ENCODE results near the gene CABCOCO1.

The CABCOCO1 gene

GRCh38 chr10:61759751-61760150 lies 97.0 kb downstream of the CABCOCO1 start:
- no peak for DNase-seq

- DNase-seq = no peak
These were observed 98.5 kb downstream of the CABCOCO1 start for GRCh38 chr10:61760943-61761824.

- DNase-seq = no peak
These were observed 99.1 kb downstream of the CABCOCO1 start for GRCh38 chr10:61761825-61762217.

- no peak for DNase-seq
These were observed 101.0 kb downstream of the CABCOCO1 start for GRCh38 chr10:61763778-61764177.

GRCh38 chr10:61764486-61764885 lies 101.8 kb downstream of the CABCOCO1 start:
- DNase-seq = no peak

GRCh38 chr10:61765176-61766087 lies 102.7 kb downstream of the CABCOCO1 start:
- no peak for DNase-seq

GRCh38 chr10:61766927-61767326 lies 104.2 kb downstream of the CABCOCO1 start:
- no peak for DNase-seq

GRCh38 chr10:61774031-61774430 lies 111.3 kb downstream of the CABCOCO1 start:
- DNase-seq = no peak

- DNase-seq = no peak
These were observed 112.4 kb downstream of the CABCOCO1 start for GRCh38 chr10:61775111-61775510.

GRCh38 chr10:61776615-61777266 lies 114.0 kb downstream of the CABCOCO1 start:
- DNase-seq = no peak

- DNase-seq = no peak
These were observed 115.4 kb downstream of the CABCOCO1 start for GRCh38 chr10:61778137-61778536.

- DNase-seq = no peak
These were observed 116.5 kb downstream of the CABCOCO1 start for GRCh38 chr10:61779276-61779675.

- DNase-seq = no peak
These were observed 117.4 kb downstream of the CABCOCO1 start for GRCh38 chr10:61779950-61780659.

- no peak for DNase-seq
These were observed 118.0 kb downstream of the CABCOCO1 start for GRCh38 chr10:61780732-61781131.

- DNase-seq = no peak
These were observed 119.3 kb downstream of the CABCOCO1 start for GRCh38 chr10:61781969-61782403.

GRCh38 chr10:61784354-61785133 lies 121.8 kb downstream of the CABCOCO1 start:
- no peak for DNase-seq

- no peak for DNase-seq
These were observed 122.9 kb downstream of the CABCOCO1 start for GRCh38 chr10:61785473-61786105.

GRCh38 chr10:61786728-61787127 lies 124.0 kb downstream of the CABCOCO1 start:
- DNase-seq = no peak

- DNase-seq = no peak
These were observed 124.4 kb downstream of the CABCOCO1 start for GRCh38 chr10:61787170-61787569.

GRCh38 chr10:61789031-61789430 lies 126.3 kb downstream of the CABCOCO1 start:
- DNase-seq = no peak

- DNase-seq = no peak
These were observed 128.5 kb downstream of the CABCOCO1 start for GRCh38 chr10:61791216-61791615.

Data from activated naive CD4-positive, alpha-beta T cell (primary cell).